ENCODE measurements around the gene PIGR.

Gene PIGR
- 1.5 to 20.7 (median 4.4) reads per million in 17 experiments for total RNA-seq

GRCh38 chr1:206946261-206946660, at the start of gene PIGR:
Gene PIGR (minus strand): TSS chr1:206946466. CDS start chr1:206940531, 5,935 bp downstream.
- DNase-seq = no peak

- no peak for DNase-seq
These were observed 46.5 kb upstream of the PIGR start for GRCh38 chr1:206992790-206993189.

- DNase-seq = no peak
These were observed 41.6 kb upstream of the PIGR start for GRCh38 chr1:206987873-206988272.

- no peak for DNase-seq
These were observed 40.6 kb upstream of the PIGR start for GRCh38 chr1:206986885-206987284.

- no peak for DNase-seq
These were observed 40.1 kb upstream of the PIGR start for GRCh38 chr1:206986402-206986801.

GRCh38 chr1:206985162-206985749, 39.0 kb upstream of the PIGR start:
- no peak for DNase-seq

- DNase-seq = peak; percentile 79 to 84 (median 82)
These were observed 36.0 kb upstream of the PIGR start for GRCh38 chr1:206982216-206982615.

- DNase-seq = peak; percentile 37 to 73 (median 58)
These were observed 33.2 kb upstream of the PIGR start for GRCh38 chr1:206979379-206980043.

GRCh38 chr1:206978259-206978658, 32.0 kb upstream of the PIGR start:
- DNase-seq = no peak

GRCh38 chr1:206975306-206975705, 29.0 kb upstream of the PIGR start:
- no peak for DNase-seq

GRCh38 chr1:206974140-206974539, 27.9 kb upstream of the PIGR start:
- DNase-seq = no peak

GRCh38 chr1:206972728-206973127, 26.5 kb upstream of the PIGR start:
- no peak for DNase-seq

- DNase-seq = peak; percentile 56 to 81 (median 70)
These were observed 24.9 kb upstream of the PIGR start for GRCh38 chr1:206971029-206971655.

- DNase-seq = peak; percentile 50 to 71 (median 60)
These were observed 24.2 kb upstream of the PIGR start, which contains the start of gene FCAMR for GRCh38 chr1:206970446-206970845. Gene FCAMR (minus strand): TSS chr1:206970460. CDS start chr1:206970125, 335 bp downstream.

GRCh38 chr1:206969090-206969489, 22.8 kb upstream of the PIGR start:
- peak; percentile 72 to 79 (median 78) for DNase-seq

GRCh38 chr1:206967096-206967849, 21.0 kb upstream of the PIGR start:
- peak; percentile 68 to 91 (median 84) for DNase-seq

- DNase-seq = no peak
These were observed 19.5 kb upstream of the PIGR start for GRCh38 chr1:206965781-206966180.

GRCh38 chr1:206963740-206964139, 17.5 kb upstream of the PIGR start:
- DNase-seq = no peak

GRCh38 chr1:206963119-206963712, 16.9 kb upstream of the PIGR start:
- no peak for DNase-seq

- peak; percentile 46 to 74 (median 66) for DNase-seq
These were observed 16.0 kb upstream of the PIGR start for GRCh38 chr1:206962272-206962671.

- DNase-seq = no peak
These were observed 15.4 kb upstream of the PIGR start for GRCh38 chr1:206961668-206962067.

- no peak for DNase-seq
These were observed 14.6 kb upstream of the PIGR start for GRCh38 chr1:206960676-206961386.
